ENCODE data around the gene FAM229A.
"Not testable (repeated sequence)": the region's sequence is repeated elsewhere in the genome, so short reads cannot be mapped to it uniquely, and the experiment has no call there.

FAM229A gene, protein sequence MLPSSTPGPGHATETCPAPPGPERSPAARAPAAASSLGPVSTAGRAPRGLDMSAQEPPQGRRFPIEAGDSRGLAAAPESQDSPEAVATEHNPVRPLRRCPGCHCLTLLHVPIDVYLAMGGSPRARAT

DNA sequence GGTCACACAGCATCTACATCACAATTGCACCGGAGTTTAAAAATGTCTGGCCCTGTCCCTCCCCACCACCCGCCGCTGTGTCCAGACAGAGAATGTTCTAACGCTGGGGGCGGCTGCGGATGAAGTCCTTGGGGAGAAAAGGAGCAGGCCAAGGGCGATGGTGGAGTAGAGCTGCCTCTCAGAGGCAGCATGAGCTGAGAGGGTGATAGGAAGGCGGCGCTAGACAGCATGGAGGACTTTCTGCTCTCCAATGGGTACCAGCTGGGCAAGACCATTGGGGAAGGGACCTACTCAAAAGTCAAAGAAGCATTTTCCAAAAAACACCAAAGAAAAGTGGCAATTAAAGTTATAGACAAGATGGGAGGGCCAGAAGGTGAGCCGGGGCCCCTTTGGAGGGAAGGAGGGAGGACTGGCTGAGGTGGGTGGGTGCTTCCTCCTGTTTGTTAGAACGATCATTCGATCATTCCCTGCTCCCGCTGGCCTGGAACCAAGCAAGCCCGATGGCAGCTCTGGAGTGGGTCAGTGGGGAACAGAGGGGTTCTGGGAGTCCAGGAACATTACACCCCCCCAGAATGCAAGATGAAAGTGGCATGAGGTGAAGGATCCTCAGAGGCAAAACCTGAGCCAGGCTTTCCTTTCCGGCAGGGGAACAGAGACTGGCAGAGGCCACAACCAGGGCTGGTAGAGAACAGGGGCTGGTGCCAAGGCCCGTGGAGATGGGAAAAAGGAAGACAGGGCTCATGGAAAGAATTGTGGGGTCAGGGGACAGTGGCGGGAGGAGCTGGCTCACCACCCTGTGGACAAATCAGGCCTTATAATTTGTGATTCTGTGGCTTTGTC, at the start of gene FAM229A, which contains the start of gene TSSK3:
TSS of gene FAM229A (minus strand) at position 12 of the 840 bp plus-strand sequence. CDS start 394 bp downstream, outside the sequence.
TSS of gene TSSK3 (plus strand) at position 66 of the 840 bp plus-strand sequence. CDS start at position 229, 163 bp downstream.
- DNase-seq = no peak

DNA sequence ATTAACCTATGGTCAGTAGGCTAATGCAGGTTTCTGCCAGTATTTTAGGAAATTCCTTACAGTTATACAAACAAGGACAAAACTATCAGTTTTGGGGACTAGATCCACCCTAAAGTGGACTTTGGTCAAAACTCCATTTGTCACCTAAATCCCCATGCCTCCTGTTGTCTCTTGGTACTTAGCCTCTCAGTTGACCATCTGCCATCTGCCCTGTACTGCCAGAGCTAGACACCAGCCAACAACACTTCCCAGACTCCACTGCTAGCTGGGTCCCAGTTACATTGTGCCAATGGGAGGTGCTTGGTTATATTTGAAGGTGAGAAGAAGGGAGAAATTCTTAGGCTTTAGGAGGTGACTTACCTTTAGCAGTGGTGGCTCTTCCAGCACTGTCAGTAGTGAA, 49.0 kb upstream of the FAM229A start:
- DNase-seq = no peak

DNA sequence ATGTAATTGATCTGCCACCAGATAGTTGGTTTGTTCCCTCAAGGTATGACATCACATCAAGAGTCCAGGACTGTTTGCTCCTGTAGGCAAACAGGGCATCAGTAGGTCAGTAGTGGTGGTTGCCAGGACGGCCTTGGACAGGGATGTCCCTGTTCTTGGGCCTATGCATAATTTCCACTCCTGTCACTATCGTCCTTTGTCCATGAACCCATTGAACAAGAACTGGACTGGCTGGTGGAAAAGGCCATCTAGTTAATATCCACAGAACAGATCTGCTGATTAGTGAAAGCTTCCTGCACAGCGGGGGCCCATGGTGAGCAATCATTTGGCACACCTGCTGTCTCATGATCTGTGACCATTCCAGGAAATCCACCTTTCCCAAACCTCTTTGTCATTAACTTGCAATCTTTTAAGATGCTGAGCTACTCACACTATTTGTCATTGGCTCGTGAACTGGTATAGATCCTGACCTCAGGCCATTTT, 44.4 kb upstream of the FAM229A start:
- DNase-seq = no peak

DNA sequence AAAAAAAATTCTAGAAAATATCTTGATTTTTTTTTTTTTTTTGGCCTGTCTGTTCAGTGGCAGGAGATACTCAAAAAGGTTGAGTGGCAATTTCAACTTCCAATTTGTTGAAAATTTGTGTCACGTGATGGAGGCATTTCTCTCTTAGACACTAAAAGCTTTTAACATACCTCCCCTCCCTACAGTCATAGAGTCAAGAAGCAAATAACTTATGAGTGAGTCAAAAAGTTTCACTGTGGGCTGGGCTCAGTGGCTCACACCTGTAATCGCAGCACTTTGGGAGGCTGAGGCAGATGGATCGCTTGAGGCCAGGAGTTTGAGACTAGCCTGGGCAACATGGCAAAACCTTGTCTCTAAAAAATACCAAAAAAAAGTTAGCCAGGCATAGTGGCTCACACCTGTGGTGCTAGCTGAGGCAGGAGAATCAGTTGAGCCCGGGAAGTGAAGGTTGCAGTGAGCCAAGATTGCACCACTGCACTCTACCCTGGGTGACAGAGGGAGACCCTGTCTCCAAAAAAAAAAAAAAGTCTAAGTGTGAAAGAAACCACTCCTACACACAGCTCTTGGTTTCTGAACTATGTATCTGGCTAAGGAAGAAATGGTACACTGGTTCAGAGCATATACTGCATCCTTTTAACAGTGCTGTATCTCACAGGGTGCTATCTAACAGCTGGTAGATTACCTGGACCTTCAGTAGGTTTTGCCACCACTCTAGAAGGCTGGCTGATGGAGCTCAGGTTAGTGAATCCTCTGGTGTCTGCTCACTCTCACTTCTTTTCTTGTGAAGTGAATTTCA, 43.6 kb upstream of the FAM229A start:
- DNase-seq = no peak

DNA sequence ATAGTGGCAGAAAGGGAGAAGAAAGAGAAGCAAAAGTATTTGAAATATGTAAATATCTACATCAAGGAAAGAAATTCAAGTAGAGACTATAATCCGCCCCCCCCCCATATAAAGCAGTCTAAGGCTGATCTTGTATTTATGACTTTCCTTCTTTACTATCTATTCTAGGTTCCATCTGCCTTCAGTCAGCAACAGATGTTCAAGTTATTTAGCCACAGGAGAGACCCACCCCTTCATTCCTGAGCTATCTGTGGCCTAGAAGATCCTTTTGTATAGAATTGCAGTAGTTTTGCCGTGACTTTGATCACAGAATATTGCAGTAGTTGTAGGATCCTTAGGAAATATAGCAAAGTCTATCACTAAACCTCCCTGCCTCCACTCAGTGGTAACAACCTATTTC, 42.7 kb upstream of the FAM229A start:
- no peak for DNase-seq

DNA sequence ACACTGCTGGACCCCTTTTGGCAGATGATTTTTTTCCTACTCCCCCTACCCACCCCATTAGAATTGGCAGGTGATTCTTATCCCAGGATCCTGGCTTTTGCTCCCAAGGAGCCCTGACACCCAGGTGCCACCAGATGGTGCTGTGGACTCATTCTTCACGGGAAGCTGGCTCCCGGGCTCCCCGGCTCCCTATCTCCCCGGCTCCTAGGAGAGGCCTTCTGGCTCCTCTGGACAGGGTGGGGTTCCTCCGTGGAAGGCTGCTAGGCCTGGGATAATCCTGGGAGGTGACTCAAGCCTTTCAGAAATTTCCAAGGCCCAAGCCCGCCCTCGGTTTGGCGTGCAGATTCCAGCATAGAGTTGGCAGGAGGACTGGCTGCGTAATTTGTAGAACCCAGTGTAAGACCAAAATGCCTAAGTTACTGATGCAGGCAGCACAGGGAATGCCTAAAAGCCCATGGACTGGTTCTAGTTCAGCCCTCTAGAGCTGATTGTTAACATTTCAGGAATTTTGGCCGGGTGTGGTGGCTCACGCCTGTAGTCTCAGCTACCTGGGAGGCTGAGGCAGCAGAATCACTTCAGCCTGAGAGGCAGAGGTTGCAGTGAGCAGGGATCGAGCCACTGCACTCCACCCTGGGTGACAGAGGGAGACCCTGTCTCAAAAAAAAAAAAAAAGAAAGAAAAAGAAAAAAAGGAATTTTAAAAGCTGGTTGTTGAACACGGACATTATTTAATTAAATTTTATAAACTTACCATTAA, 38.8 kb upstream of the FAM229A start:
- peak; percentile 48 for DNase-seq

DNA sequence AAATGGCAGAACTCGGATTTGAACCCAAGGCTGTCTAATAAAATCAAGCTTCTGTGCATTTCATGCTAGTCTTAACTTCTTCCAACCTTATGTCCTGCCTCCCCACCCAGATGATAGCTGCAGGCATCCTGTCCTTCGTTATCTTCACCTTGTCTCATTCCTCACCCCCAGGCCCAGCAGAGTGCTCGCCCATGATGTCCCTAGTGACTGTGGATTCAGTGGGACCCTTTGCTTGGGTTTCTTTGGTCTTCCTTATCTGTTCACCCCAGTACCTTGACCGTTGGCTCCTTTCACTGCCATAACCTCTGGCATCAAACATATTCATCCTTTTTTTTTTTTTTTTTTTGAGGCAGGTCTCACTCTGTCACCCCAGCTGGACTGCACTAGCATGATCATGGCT, 37.6 kb upstream of the FAM229A start:
- no peak for DNase-seq

DNA sequence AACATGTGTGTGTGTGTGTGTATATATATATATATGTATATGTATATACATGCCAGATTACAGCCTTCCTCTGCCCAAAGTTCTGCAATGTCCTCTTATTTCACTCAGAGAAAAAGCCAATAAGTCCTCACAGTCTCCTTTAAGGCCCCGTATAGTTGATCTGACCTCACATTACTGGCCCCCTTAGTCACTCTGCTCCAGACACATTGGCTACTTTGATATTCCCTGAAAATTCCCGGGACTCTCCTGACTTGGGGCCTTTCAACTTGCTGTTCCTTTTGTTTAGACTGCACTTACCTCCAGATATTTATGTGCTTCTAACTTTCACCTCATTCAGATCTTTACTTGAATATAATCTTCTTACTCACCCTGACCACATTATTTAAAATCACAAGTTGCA, 36.1 kb upstream of the FAM229A start:
- DNase-seq = no peak

DNA sequence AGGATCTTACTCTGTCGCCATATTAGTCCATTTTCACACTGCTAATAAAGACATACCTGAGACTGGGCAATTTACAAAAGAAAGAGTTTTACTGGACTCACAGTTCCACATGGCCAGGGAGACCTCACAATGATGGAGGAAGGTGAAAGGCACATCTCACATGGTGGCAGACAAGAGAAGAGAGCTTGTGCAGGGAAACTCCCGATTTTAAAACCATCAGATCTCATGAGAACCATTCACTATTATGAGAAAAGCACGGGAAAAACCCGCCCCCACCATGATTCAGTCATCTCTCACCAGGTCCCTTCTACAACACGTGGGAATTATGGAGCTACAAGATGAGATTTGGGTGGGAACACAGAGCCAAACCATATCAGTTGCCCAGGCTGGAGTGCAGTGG, 34.2 kb upstream of the FAM229A start:
- DNase-seq = not testable (repeated sequence)

DNA sequence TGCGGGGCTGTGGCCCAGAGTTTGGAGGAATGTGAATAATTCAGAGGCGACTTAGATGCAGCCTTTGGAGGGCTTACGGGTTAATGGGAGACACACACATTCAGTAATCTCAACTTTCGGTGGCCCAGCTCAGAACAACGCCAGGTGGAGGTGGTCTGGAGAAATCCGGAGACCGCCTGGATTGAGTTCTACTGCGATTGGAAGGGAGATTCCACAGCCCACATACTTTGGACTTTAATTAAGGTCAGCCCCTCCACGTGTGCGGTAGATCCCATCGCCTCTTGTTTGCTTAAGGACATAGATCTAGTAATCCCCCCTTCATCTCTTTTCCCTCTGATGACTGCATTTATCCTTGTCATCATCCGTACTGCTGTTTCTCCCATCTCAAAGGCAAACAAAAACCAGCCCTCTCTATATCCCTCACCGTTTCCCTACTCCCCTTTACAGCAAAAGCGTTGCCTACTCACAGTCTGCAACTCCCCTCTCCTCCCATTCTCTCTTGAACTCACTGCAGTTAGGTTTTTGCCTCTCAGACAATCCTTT, 32.7 kb upstream of the FAM229A start:
- no peak for DNase-seq

DNA sequence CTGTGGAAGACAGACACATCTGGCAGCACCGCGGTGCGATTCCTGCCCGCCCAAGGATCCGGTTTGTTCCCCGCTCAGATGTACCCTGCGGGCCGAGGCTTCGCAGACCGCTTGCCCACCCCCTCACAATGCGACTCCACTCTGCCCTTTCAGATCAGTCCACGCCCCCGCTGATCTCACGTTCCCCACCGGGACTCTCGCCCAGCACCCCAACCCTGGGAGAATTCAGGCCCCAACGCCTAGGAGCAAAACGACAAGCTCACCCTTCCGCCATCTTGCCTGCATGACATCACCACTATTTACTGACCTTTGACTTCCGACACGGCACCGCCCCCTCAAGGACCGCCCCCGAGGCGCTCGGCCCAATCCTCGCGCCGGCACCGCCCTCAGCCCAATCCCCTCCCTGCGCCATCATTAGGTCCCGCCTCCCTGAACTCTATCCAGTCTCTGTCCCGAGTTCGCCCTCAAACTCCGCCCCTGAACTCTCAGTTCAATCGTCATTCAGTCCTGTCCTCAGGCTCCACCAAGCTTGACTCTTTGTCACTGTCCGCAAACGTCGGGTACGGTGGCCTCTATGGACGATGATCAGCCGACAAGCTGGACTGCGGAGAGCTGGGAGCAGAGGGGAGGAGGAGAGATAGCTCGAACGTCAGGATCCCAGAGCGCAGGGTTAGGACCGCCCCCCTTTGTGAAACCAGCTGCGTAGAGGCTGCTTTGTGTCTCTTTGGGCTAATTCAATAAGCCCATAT, 32.0 kb upstream of the FAM229A start, which contains the start of gene BSDC1:
TSS of gene BSDC1 (minus strand) at position 301 of the 749 bp plus-strand sequence. CDS start at position 274, 27 bp downstream.
- peak; percentile 98 for DNase-seq

DNA sequence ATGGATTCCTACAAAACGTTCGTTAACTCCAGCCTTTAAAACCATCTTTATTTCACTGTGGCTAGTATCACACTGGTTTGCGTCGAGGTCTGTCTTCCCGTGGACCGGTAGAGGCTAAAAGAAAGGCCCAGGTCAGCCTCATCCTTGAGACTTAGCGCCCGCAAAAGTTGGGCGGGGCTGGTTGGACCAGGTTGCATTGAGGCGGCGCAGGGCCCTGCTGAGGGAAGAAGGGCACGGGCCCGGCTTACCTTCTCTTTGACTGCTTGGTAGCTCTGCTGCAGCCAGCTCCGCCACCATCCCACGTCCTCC, 31.5 kb upstream of the FAM229A start:
- peak; percentile 25 for DNase-seq

DNA sequence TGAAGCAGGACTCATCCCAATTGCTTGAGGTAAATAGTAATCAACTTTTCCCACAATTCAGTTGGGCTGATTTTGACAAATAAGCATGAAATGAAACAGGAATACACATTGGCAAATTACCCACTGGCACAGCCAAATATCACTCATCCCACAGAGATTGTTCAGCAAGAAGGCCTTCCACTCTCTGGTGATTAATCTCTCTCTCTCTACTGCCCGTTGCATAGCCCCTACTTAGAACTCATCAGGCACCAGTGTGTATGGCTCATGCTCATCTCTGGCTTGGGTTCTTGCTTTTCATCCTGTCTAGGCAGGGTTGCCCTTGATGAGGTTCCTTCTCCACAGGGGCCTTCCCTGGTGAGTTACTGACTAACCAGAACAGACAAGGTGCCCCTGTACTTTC, 30.9 kb upstream of the FAM229A start:
- DNase-seq = no peak

DNA sequence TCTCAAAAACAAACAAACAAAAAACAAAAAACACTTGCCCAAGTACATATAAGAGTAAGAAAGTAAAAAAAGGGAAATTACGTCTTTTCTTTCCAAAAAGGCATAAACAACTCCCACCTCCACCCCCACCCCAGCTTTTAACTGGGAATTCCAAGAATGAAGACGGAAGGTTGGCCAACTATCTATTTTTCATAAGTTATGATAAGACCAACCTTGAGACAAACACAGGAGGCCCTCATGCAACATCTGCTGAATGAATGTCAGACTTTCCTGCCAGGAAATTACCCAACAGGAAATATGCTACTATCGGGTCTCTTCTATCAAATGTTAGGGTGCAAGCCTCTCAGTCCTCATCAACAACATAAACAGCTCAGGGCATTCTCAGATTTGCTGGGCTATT, 30.0 kb upstream of the FAM229A start:
- no peak for DNase-seq

DNA sequence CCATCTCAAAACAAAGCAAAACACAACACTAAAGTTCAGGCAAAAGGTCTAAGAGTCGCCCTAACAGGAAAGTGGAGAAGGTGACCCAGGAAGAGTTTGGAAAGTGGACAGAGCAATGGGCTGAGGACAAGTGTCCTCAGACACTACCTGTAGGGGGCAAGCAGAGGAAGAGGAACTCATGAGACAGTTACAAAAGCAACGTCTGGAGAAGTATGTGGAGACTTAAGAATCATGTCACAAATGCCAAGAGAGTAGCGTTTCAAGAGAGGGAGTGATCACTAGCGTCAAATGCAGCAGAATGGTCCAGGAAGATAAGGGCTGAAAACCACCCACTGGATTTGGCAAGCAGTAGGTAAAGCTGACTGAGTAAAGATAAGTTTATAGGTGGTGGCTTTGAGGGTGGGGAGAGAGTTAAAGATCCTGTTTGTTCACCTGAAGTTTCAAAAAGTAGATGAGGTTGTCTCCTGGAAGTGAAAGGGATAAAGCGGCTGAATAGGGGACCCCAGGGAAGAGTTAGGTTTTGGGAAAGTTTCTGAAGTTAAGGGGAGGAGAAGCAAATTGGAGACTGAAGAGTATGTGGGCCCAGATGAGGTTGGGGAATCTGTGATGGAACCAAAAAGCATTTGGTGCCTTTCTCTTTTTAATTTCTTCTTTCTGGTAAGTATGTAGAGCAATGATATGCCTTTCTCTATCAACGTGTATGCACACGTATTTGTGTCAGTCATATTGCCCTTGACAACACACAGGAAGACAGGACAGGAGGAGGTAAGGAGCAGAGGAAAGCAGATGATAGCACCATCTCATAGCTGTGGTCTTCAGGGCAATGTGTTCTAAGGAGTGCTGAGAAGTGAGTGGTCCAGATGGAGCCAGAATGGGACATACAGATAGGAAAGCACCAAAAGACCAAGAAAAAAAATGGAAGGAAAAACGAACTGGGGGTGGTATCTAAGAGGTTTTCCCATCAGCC, 28.9 kb upstream of the FAM229A start:
- DNase-seq = no peak

DNA sequence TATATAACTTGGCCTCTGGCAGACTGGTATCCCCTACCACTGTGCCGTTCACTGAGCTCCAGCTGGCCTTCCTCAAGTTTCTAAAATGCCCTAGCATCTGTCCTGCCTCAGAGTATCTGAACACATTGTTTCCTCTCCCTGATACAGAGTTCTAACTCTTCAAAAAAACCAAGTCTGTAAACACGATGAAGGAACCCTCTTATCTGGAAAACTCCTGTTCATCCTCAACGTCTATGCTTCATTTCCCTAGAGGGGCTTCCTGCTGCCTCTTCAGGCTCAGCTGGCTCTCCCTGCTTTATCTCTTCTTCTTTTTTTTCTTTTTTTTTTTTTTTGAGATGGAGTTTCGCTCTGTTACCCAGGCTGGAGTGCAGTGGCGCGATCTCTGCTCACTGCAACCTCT, 26.4 kb upstream of the FAM229A start:
- no peak for DNase-seq

DNA sequence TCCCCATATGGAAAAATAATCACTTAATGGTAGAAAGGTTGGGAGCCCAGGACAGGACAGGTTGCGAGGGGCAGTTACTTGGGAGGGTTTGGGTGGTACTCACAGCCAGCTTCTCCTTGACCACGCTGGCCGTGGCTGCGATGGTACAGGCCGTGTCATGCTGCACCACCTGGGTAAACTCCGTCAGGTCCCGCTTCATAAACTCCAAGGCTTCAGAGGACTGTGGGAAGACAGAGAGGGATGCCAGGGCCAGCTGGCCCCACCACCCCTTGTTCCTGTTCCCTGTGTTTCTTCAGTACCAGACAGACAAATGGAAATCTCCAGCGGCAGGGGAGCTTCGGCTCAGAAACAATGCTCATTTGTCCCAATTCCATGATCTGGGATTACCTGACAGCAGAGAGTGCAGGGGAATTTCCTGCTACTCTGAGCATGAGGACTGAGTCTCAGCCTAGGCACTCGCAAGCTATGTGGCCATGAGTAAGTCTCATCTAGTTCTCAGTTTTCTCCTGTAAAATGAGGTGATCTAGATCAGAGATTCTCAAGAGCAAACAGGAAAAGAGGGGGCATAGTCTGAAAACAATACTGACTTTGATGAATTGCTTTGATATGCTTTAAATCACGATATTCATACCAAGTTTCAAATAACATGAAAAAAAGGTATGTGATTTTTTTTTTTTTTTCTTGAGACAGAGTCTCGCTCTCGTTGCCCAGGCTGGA, 24.5 kb upstream of the FAM229A start:
- DNase-seq = no peak

DNA sequence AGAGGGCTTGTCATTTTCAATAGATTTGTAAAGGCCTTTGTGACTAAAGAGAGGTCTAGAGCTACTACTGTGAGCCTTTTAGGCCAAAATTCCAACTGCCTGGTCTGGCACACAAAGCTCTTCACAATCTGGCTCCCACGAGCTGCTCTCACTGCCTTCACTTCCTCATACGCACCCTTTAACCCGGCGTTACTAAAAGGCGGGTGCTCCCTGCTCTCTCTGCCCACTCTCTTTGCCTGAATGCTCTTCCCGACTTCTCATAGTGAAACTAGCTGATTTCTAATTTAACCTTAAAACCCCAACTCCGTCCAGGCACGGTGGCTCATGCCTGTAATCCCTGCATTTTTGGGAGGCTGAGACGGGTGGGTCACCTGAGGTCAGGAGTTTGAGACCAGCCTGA, 17.8 kb upstream of the FAM229A start:
- no peak for DNase-seq

DNA sequence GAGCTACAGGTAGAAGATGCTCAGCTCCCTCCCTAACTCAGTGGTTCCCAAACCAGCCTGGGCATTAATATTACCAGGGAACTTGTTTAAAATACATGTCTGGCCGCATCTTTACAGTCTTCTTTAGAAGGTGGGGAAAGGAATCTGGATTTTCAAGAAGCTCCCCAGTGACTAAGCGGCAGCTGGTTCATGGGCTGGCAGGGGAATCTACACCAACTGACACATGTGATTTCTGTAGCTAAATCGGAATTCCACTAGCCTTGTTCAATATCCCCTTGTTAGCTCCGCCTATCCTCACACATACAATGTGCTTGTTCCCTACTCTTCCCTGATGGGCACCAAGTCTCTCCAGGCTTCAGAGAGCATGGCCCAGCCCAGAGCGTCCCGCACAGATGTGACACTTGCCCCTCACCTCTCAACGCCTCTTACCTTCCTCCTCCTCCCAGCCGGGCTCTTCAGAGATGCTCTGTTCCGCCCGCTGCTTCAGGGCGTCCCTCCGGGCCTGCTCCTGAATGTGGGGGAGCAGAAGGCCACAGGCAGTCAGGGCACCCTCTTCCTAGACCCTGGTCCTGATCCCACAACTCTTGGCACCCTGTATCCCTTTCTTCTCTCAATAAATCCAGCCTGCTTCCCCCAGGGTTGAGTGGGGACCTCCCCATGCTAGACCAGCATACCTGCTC, 15.4 kb upstream of the FAM229A start:
- no peak for DNase-seq

Data from activated CD4-positive, alpha-beta T cell treated with anti-CD3 and anti-CD28 coated beads, Interleukin-2, amount 50 U/mL, for 1 hour (primary cell).